ENCODE data around the gene SPAG6.
A peak's percentile ranks its signal among the peaks of the same experiment; 100 is the strongest.

- TF ChIP-seq, protein P1, sequence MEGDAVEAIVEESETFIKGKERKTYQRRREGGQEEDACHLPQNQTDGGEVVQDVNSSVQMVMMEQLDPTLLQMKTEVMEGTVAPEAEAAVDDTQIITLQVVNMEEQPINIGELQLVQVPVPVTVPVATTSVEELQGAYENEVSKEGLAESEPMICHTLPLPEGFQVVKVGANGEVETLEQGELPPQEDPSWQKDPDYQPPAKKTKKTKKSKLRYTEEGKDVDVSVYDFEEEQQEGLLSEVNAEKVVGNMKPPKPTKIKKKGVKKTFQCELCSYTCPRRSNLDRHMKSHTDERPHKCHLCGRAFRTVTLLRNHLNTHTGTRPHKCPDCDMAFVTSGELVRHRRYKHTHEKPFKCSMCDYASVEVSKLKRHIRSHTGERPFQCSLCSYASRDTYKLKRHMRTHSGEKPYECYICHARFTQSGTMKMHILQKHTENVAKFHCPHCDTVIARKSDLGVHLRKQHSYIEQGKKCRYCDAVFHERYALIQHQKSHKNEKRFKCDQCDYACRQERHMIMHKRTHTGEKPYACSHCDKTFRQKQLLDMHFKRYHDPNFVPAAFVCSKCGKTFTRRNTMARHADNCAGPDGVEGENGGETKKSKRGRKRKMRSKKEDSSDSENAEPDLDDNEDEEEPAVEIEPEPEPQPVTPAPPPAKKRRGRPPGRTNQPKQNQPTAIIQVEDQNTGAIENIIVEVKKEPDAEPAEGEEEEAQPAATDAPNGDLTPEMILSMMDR (conservative IDR thresholded peaks at IDR 0.05), result no peak
- TF ChIP-seq ZFX (IDR thresholded peaks at IDR 0.05), result peak; percentile 76
Measured at GRCh38 chr10:22321156-22321923, 24.0 kb upstream of the SPAG6 start.
